WTC11 (cell line): ENCODE results near the gene LCNL1.
"Not testable (repeated sequence)": the region's sequence is repeated elsewhere in the genome, so short reads cannot be mapped to it uniquely, and the experiment has no call there.

Experiments used
- CREM ChIP-seq: sonication (generic); formaldehyde crosslinking; IDR thresholded peaks from 2 replicates; pipeline ENCODE4 v1.8.1; 2022; ENCODE audit warnings: mild to moderate bottlenecking, missing genetic modification reagents, moderate library complexity
- ETV6 ChIP-seq: sonication (generic); formaldehyde crosslinking; IDR thresholded peaks from 2 replicates; pipeline ENCODE4 v1.8.1; 2022; ENCODE audit warnings: mild to moderate bottlenecking, missing genetic modification reagents
- NFE2L1 ChIP-seq: sonication (generic); formaldehyde crosslinking; IDR thresholded peaks from 2 replicates; pipeline ENCODE4 v1.8.1; 2023; ENCODE audit warnings: missing genetic modification reagents
- NR2C2 ChIP-seq: sonication (generic); formaldehyde crosslinking; IDR thresholded peaks from 2 replicates; pipeline ENCODE4 v1.8.0; 2022; ENCODE audit warnings: mild to moderate bottlenecking, missing genetic modification reagents
- NR3C1 ChIP-seq: sonication (generic); formaldehyde crosslinking; conservative IDR thresholded peaks from 2 replicates; pipeline ENCODE4 v1.8.1; 2023; ENCODE audit warnings: low read depth, mild to moderate bottlenecking, missing genetic modification reagents
- PRRX2 ChIP-seq: fragments of 250-450 bp; sonication (Bioruptor Pico); IDR thresholded peaks from 2 replicates; pipeline ENCODE4 v1.8.0; 2021; ENCODE audit warnings: mild to moderate bottlenecking
- TCF7 ChIP-seq: sonication (generic); formaldehyde crosslinking; IDR thresholded peaks from 2 replicates; pipeline ENCODE4 v1.8.0; 2022; ENCODE audit warnings: mild to moderate bottlenecking, low read depth, missing genetic modification reagents, moderate library complexity
- TF ChIP-seq, protein P1 (sequence below): fragments of 200-600 bp; IDR thresholded peaks from 2 replicates; pipeline ENCODE4 v1.8.0; 2022; ENCODE audit warnings: antibody characterized with exemption
- TF ChIP-seq, protein P2 (sequence below): sonication (generic); formaldehyde crosslinking; IDR thresholded peaks from 2 replicates; pipeline ENCODE4 v1.8.0; 2022; ENCODE audit warnings: mild to moderate bottlenecking, missing genetic modification reagents
- TF ChIP-seq, protein P3 (sequence below): sonication (generic); formaldehyde crosslinking; conservative IDR thresholded peaks from 2 replicates; pipeline ENCODE4 v1.8.1; 2022; ENCODE audit warnings: mild to moderate bottlenecking, missing genetic modification reagents
- TF ChIP-seq, protein P4 (sequence below): sonication (generic); formaldehyde crosslinking; IDR thresholded peaks from 2 replicates; pipeline ENCODE4 v1.8.1; 2022; ENCODE audit warnings: low read depth, missing genetic modification reagents, borderline replicate concordance
- TF ChIP-seq, protein P5 (sequence below): sonication (generic); formaldehyde crosslinking; IDR thresholded peaks from 2 replicates; pipeline ENCODE4 v1.8.0; 2023; ENCODE audit warnings: mild to moderate bottlenecking, missing genetic modification reagents
- TF ChIP-seq, protein P6 (sequence below): sonication (generic); formaldehyde crosslinking; IDR thresholded peaks from 2 replicates; pipeline ENCODE4 v1.8.1; 2022; ENCODE audit warnings: mild to moderate bottlenecking, missing genetic modification reagents, moderate library complexity, borderline replicate concordance
- TF ChIP-seq, protein P7 (sequence below): sonication (generic); formaldehyde crosslinking; IDR thresholded peaks from 2 replicates; pipeline ENCODE4 v1.8.0; 2022; ENCODE audit warnings: mild to moderate bottlenecking, missing genetic modification reagents

DNA sequence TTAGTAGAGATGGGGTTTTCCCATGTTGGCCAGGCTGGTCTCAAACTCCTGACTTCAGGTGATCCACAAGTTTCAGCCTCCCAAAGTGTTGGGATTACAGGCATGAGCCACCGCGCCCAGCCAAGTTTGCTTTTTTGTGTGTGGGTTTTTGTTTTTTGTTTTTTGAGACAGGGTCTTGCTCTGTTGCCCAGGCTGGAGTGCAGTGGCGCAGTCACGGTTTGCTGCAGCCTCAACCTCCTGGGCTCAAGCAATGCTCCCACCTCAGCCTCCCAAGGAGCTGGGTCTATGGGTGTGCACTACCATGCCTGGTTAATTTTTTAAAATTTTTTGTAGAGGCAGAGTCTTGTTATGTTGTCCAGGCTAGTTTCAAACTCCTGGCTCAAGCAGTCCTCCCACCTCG lies 50.7 kb downstream of the LCNL1 start:
- TF ChIP-seq, protein P1, sequence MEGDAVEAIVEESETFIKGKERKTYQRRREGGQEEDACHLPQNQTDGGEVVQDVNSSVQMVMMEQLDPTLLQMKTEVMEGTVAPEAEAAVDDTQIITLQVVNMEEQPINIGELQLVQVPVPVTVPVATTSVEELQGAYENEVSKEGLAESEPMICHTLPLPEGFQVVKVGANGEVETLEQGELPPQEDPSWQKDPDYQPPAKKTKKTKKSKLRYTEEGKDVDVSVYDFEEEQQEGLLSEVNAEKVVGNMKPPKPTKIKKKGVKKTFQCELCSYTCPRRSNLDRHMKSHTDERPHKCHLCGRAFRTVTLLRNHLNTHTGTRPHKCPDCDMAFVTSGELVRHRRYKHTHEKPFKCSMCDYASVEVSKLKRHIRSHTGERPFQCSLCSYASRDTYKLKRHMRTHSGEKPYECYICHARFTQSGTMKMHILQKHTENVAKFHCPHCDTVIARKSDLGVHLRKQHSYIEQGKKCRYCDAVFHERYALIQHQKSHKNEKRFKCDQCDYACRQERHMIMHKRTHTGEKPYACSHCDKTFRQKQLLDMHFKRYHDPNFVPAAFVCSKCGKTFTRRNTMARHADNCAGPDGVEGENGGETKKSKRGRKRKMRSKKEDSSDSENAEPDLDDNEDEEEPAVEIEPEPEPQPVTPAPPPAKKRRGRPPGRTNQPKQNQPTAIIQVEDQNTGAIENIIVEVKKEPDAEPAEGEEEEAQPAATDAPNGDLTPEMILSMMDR, result not testable (repeated sequence)
- TF ChIP-seq, protein P2, sequence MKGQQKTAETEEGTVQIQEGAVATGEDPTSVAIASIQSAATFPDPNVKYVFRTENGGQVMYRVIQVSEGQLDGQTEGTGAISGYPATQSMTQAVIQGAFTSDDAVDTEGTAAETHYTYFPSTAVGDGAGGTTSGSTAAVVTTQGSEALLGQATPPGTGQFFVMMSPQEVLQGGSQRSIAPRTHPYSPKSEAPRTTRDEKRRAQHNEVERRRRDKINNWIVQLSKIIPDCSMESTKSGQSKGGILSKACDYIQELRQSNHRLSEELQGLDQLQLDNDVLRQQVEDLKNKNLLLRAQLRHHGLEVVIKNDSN (CRISPR knock-in tag), result not testable (repeated sequence)
- TF ChIP-seq, protein P3, sequence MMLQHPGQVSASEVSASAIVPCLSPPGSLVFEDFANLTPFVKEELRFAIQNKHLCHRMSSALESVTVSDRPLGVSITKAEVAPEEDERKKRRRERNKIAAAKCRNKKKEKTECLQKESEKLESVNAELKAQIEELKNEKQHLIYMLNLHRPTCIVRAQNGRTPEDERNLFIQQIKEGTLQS (CRISPR knock-in tag), result not testable (repeated sequence)
- TF ChIP-seq ETV6 (CRISPR knock-in tag); NFE2L1; PRRX2 (CRISPR knock-in tag); CREM (CRISPR knock-in tag); NR3C1 (CRISPR knock-in tag); NR2C2; TCF7 (CRISPR knock-in tag): not testable (repeated sequence)
- TF ChIP-seq, protein P4, sequence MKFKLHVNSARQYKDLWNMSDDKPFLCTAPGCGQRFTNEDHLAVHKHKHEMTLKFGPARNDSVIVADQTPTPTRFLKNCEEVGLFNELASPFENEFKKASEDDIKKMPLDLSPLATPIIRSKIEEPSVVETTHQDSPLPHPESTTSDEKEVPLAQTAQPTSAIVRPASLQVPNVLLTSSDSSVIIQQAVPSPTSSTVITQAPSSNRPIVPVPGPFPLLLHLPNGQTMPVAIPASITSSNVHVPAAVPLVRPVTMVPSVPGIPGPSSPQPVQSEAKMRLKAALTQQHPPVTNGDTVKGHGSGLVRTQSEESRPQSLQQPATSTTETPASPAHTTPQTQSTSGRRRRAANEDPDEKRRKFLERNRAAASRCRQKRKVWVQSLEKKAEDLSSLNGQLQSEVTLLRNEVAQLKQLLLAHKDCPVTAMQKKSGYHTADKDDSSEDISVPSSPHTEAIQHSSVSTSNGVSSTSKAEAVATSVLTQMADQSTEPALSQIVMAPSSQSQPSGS (CRISPR knock-in tag), result not testable (repeated sequence)
- TF ChIP-seq, protein P5, sequence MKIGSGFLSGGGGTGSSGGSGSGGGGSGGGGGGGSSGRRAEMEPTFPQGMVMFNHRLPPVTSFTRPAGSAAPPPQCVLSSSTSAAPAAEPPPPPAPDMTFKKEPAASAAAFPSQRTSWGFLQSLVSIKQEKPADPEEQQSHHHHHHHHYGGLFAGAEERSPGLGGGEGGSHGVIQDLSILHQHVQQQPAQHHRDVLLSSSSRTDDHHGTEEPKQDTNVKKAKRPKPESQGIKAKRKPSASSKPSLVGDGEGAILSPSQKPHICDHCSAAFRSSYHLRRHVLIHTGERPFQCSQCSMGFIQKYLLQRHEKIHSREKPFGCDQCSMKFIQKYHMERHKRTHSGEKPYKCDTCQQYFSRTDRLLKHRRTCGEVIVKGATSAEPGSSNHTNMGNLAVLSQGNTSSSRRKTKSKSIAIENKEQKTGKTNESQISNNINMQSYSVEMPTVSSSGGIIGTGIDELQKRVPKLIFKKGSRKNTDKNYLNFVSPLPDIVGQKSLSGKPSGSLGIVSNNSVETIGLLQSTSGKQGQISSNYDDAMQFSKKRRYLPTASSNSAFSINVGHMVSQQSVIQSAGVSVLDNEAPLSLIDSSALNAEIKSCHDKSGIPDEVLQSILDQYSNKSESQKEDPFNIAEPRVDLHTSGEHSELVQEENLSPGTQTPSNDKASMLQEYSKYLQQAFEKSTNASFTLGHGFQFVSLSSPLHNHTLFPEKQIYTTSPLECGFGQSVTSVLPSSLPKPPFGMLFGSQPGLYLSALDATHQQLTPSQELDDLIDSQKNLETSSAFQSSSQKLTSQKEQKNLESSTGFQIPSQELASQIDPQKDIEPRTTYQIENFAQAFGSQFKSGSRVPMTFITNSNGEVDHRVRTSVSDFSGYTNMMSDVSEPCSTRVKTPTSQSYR (CRISPR knock-in tag), result not testable (repeated sequence)
- TF ChIP-seq, protein P6, sequence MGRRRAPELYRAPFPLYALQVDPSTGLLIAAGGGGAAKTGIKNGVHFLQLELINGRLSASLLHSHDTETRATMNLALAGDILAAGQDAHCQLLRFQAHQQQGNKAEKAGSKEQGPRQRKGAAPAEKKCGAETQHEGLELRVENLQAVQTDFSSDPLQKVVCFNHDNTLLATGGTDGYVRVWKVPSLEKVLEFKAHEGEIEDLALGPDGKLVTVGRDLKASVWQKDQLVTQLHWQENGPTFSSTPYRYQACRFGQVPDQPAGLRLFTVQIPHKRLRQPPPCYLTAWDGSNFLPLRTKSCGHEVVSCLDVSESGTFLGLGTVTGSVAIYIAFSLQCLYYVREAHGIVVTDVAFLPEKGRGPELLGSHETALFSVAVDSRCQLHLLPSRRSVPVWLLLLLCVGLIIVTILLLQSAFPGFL (CRISPR knock-in tag), result not testable (repeated sequence)
- TF ChIP-seq, protein P7, sequence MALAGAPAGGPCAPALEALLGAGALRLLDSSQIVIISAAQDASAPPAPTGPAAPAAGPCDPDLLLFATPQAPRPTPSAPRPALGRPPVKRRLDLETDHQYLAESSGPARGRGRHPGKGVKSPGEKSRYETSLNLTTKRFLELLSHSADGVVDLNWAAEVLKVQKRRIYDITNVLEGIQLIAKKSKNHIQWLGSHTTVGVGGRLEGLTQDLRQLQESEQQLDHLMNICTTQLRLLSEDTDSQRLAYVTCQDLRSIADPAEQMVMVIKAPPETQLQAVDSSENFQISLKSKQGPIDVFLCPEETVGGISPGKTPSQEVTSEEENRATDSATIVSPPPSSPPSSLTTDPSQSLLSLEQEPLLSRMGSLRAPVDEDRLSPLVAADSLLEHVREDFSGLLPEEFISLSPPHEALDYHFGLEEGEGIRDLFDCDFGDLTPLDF (CRISPR knock-in tag), result not testable (repeated sequence)
